ENCODE measurements around the gene MMP14. TPM values are rescaled to one million over a fixed set of nuclear protein-coding genes. Genes with fewer than 3 reads are reported as not detected.

The MMP14 gene
- total RNA-seq, 6 experiments from 2014 or later: 8.7 to 26.0 (median 12.8) TPM

- intact Hi-C loops (cut with DNase I): no loop called here
- no peak for TF ChIP-seq CTCF (IDR thresholded peaks at IDR 0.05)
- TF ChIP-seq POLR2A (IDR thresholded peaks at IDR 0.05): no peak
Measured at GRCh38 chr14:22896760-22897159, 60.4 kb downstream of the MMP14 start.

GRCh38 chr14:22897357-22897756 lies 61.0 kb downstream of the MMP14 start:
- Histone ChIP-seq H3K4me3 (no peak overlapping the region), H3K9me3 (no peaks in the 10 kb centered on the region), H3K36me3 (peaks cover 0 to 21% (median 9%) of the 10 kb centered on the region in 4 donors), H3K27ac (no peak overlapping the region), H3K4me1 (peaks cover 0 to 1% (median 0%) of the 10 kb centered on the region in 4 donors), H3K27me3 (no peaks in the 10 kb centered on the region)
- no peak for ATAC-seq
- 100% methylated on average over 1 of the region's 1 CpG for WGBS (ENCODE audit: insufficient coverage, low coverage, low lambda C conversion rate, missing lambda C conversion rate)
- TF ChIP-seq CTCF (IDR thresholded peaks at IDR 0.05) (no peak), POLR2A (IDR thresholded peaks at IDR 0.05) (no peak)
- no peak for DNase-seq
- intact Hi-C loops (cut with DNase I): no loop called here

More at GRCh38 chr14:22896760-22897159, 60.4 kb downstream of the MMP14 start:
- DNase-seq (no peak), ATAC-seq (no peak)
- H3K27me3 ChIP-seq: no peaks in the 10 kb centered on the region
- H3K9me3 ChIP-seq: no peaks in the 10 kb centered on the region
- 66% methylated on average over 2 of the region's 3 CpGs for WGBS (ENCODE audit: insufficient coverage, low coverage, low lambda C conversion rate, missing lambda C conversion rate)
- H3K36me3 ChIP-seq: peaks cover 0 to 15% (median 7%) of the 10 kb centered on the region in 4 donors
- no peak overlapping the region for H3K4me3 ChIP-seq
- no peaks in the 10 kb centered on the region for H3K4me1 ChIP-seq
- no peak overlapping the region for H3K27ac ChIP-seq

Small RNA genes within 50 kb of the gene (small RNA-seq; reads per million reads assigned to genes)
- 0 reads per million in 2 experiments for gene RF00019

Other genes starting within 250 kb of the MMP14 start
- gene DAD1, start 247.4 kb upstream of the MMP14 start, total RNA-seq: 100 to 1,000 TPM; 107 to 249 (median 133) TPM
- gene ABHD4, start 238.3 kb upstream of the MMP14 start, total RNA-seq: 10 to 100 TPM; 12.7 to 38.1 (median 18.5) TPM
- not detected for gene OR6J1, start 192.2 kb upstream of the MMP14 start, total RNA-seq
- 10 to 100 TPM; 64.3 to 80.1 (median 72.3) TPM for gene OXA1L, start 69.9 kb upstream of the MMP14 start, total RNA-seq
- gene SLC7A7, start 21.1 kb upstream of the MMP14 start, total RNA-seq: 10 to 100 TPM in 2 of 6 experiments, 1 to 10 TPM in 4; 6.2 to 11.4 (median 7.3) TPM
- 10 to 100 TPM; 42.0 to 96.6 (median 47.6) TPM for gene MRPL52, start 6.7 kb upstream of the MMP14 start, total RNA-seq
- gene LRP10, start 35.2 kb downstream of the MMP14 start, total RNA-seq: 10 to 100 TPM; 31.0 to 54.5 (median 44.6) TPM
- gene REM2, start 46.6 kb downstream of the MMP14 start, total RNA-seq: under 1 TPM in 2 of 6 experiments, not detected in 4; 0.10 to 0.12 TPM
- 10 to 100 TPM; 22.2 to 38.0 (median 34.0) TPM for gene RBM23, start 82.6 kb downstream of the MMP14 start, total RNA-seq
- 10 to 100 TPM; 22.5 to 32.1 (median 25.7) TPM for gene PRMT5, start 92.8 kb downstream of the MMP14 start, total RNA-seq
- 10 to 100 TPM in 4 of 6 experiments, 1 to 10 TPM in 2; 6.8 to 17.9 (median 12.4) TPM for gene HAUS4, start 120.5 kb downstream of the MMP14 start, total RNA-seq
- 10 to 100 TPM in 5 of 6 experiments, 1 to 10 TPM in 1; 7.8 to 64.6 (median 54.2) TPM for gene AJUBA, start 146.0 kb downstream of the MMP14 start, total RNA-seq
- gene C14orf93, start 173.6 kb downstream of the MMP14 start, total RNA-seq: 1 to 10 TPM; 1.7 to 4.0 (median 3.2) TPM
- gene PSMB5, start 198.3 kb downstream of the MMP14 start, total RNA-seq: 10 to 100 TPM; 51.2 to 93.5 (median 59.1) TPM
- gene PSMB11, start 205.6 kb downstream of the MMP14 start, total RNA-seq: not detected
- under 1 TPM; 0.26 to 0.74 (median 0.54) TPM for gene CDH24, start 220.9 kb downstream of the MMP14 start, total RNA-seq